Stomach (tissue), 4 donors: ENCODE results near the gene UBA52.

Experiments used
- CTCF ChIP-seq, 7 experiments: fragments of 450-650 bp in 4 of 7; fragments of 200-600 bp in 3 of 7; sonication (generic) in 3 of 7; IDR thresholded peaks; one replicate each; pipeline ENCODE4 v1.5.1; 2016 to 2019; ENCODE audit warnings: antibody characterized with exemption in 7 of 7, control low read depth in 2 of 7, mild to moderate bottlenecking in 1 of 7
- EP300 ChIP-seq: sonication (generic); formaldehyde crosslinking; IDR thresholded peaks from one replicate; pipeline ENCODE4 v1.6.1; 2017; ENCODE audit warnings: antibody characterized with exemption
- POLR2A ChIP-seq, 4 donors: fragments of 450-650 bp; IDR thresholded peaks; one replicate each; pipeline ENCODE4 v1.6.1; 2016; ENCODE audit warnings: antibody characterized with exemption in 4 of 4, control low read depth in 2 of 4, mild to moderate bottlenecking in 1 of 4, moderate library complexity in 1 of 4
- POLR2AphosphoS5 ChIP-seq, 3 donors: sonication (generic); formaldehyde crosslinking; IDR thresholded peaks; one replicate each; pipeline ENCODE4 v1.6.1; 2016; ENCODE audit warnings: antibody characterized with exemption in 3 of 3

- TF ChIP-seq CTCF (IDR thresholded peaks at IDR 0.05) (no peak), POLR2A (IDR thresholded peaks at IDR 0.05) (no peak), POLR2AphosphoS5 (IDR thresholded peaks at IDR 0.05) (no peak), EP300 (no peak)
Measured at GRCh38 chr19:18606281-18607225, 34.9 kb downstream of the UBA52 start, which contains the start of gene CRLF1.
